Measurements from ENCODE around the gene GPR22. TPM values are rescaled to one million over a fixed set of nuclear protein-coding genes. Genes with fewer than 3 reads are reported as not detected.

The GPR22 gene
- not detected in 2 replicates for total RNA-seq (2014; rRNA removed; shearing (Covaris generic))

GRCh38 chr7:107469929-107470328 lies at the start of gene GPR22:
GPR22 (plus strand) TSS chr7:107470057; CDS start chr7:107474061, 4,004 bp downstream.
- DNase-seq (ENCODE audit: low read depth), result no peak

- no peak for DNase-seq (ENCODE audit: low read depth)
Observed at GRCh38 chr7:107427462-107427861, 42.4 kb upstream of the GPR22 start.

GRCh38 chr7:107428642-107429041 lies 41.2 kb upstream of the GPR22 start:
- DNase-seq (ENCODE audit: low read depth), result no peak

GRCh38 chr7:107430057-107430456 lies 39.8 kb upstream of the GPR22 start:
- DNase-seq (ENCODE audit: low read depth), result no peak

GRCh38 chr7:107432261-107432660 lies 37.6 kb upstream of the GPR22 start:
- no peak for DNase-seq (ENCODE audit: low read depth)

- DNase-seq (ENCODE audit: low read depth), result no peak
Observed at GRCh38 chr7:107435749-107436148, 34.1 kb upstream of the GPR22 start.

GRCh38 chr7:107439025-107439424 lies 30.8 kb upstream of the GPR22 start:
- DNase-seq (ENCODE audit: low read depth), result no peak

GRCh38 chr7:107441581-107442422 lies 28.1 kb upstream of the GPR22 start:
- DNase-seq (ENCODE audit: low read depth), result no peak

GRCh38 chr7:107442678-107443077 lies 27.2 kb upstream of the GPR22 start:
- no peak for DNase-seq (ENCODE audit: low read depth)

GRCh38 chr7:107446531-107446930 lies 23.3 kb upstream of the GPR22 start:
- DNase-seq (ENCODE audit: low read depth), result peak; percentile 56

- peak; percentile 39 for DNase-seq (ENCODE audit: low read depth)
Observed at GRCh38 chr7:107446988-107447387, 22.9 kb upstream of the GPR22 start.

- DNase-seq (ENCODE audit: low read depth), result no peak
Observed at GRCh38 chr7:107450970-107451369, 18.9 kb upstream of the GPR22 start.

GRCh38 chr7:107453388-107453787 lies 16.5 kb upstream of the GPR22 start:
- no peak for DNase-seq (ENCODE audit: low read depth)

GRCh38 chr7:107461938-107462533 lies 7.8 kb upstream of the GPR22 start:
- no peak for DNase-seq (ENCODE audit: low read depth)

- DNase-seq (ENCODE audit: low read depth), result peak; percentile 78
Observed at GRCh38 chr7:107463139-107464078, 6.4 kb upstream of the GPR22 start.

- DNase-seq (ENCODE audit: low read depth), result no peak
Observed at GRCh38 chr7:107464666-107465226, 5.1 kb upstream of the GPR22 start.

- no peak for DNase-seq (ENCODE audit: low read depth)
Observed at GRCh38 chr7:107467972-107468371, 1.9 kb upstream of the GPR22 start.

GRCh38 chr7:107468824-107469223 lies 1.0 kb upstream of the GPR22 start:
- DNase-seq (ENCODE audit: low read depth), result no peak

GRCh38 chr7:107471292-107472070 lies 1.6 kb downstream of the GPR22 start:
- no peak for DNase-seq (ENCODE audit: low read depth)

- no peak for DNase-seq (ENCODE audit: low read depth)
Observed at GRCh38 chr7:107472116-107472515, 2.3 kb downstream of the GPR22 start.

GRCh38 chr7:107474104-107474521 lies 4.3 kb downstream of the GPR22 start:
- DNase-seq (ENCODE audit: low read depth), result no peak

Measured in Daoy (cell line).